ENCODE data around the gene TIMM44. TPM values are rescaled to one million over a fixed set of nuclear protein-coding genes. Genes with fewer than 3 reads are reported as not detected.

The TIMM44 gene
- total RNA-seq, 1 experiment from 2014 or later: 35.7 TPM

GRCh38 chr19:7915250-7916102 lies 28.0 kb downstream of the TIMM44 start:
- DNase-seq (ENCODE audit: low read depth): no peak

DNA sequence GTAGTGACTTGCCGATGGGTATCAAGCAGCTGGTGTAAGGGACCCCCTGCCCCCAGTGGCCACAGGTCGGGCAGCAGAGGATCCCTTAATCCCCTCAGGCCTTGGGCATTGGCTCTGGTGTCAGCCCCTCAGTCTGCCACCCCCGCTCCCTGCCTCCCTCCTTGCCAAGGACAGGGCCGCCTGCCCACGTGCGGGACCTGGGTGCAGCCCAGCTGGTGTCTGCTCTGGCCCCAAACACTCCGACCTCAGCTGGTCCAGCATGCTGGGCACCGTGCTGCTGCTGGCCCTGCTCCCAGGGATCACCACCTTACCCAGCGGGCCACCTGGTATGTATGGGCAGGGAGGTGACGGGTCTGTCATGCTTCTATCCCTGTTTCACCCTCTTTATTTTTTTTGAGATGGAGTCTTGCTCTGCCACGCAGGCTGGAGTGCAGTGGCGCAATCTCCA lies 28.8 kb downstream of the TIMM44 start, which contains the start of gene TGFBR3L:
TGFBR3L (plus strand) TSS at position 233 of the 448 bp plus-strand sequence.
- no peak for DNase-seq (ENCODE audit: low read depth)

DNA sequence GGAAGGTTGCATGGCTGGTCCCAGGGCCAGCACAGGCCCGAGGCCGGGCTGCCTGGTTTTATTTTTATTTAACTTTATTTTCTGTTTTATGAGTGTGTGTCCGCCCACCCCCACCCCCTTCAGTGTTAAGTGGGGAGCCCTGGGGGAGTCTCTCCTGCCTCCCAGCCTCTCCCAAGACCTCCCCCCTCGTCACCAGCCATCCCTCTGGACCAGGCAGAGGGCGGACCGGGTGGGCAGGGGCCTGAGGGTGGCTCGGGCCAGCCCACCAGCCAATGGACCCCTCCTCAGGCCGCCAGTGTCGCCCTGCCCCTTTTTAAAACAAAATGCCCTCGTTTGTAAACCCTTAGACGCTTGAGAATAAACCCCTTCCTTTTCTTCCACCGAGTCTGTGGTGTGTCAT lies 29.4 kb downstream of the TIMM44 start:
- no peak for DNase-seq (ENCODE audit: low read depth)

- DNase-seq (ENCODE audit: low read depth): no peak
Observed at GRCh38 chr19:7913652-7914051, 29.8 kb downstream of the TIMM44 start.

DNA sequence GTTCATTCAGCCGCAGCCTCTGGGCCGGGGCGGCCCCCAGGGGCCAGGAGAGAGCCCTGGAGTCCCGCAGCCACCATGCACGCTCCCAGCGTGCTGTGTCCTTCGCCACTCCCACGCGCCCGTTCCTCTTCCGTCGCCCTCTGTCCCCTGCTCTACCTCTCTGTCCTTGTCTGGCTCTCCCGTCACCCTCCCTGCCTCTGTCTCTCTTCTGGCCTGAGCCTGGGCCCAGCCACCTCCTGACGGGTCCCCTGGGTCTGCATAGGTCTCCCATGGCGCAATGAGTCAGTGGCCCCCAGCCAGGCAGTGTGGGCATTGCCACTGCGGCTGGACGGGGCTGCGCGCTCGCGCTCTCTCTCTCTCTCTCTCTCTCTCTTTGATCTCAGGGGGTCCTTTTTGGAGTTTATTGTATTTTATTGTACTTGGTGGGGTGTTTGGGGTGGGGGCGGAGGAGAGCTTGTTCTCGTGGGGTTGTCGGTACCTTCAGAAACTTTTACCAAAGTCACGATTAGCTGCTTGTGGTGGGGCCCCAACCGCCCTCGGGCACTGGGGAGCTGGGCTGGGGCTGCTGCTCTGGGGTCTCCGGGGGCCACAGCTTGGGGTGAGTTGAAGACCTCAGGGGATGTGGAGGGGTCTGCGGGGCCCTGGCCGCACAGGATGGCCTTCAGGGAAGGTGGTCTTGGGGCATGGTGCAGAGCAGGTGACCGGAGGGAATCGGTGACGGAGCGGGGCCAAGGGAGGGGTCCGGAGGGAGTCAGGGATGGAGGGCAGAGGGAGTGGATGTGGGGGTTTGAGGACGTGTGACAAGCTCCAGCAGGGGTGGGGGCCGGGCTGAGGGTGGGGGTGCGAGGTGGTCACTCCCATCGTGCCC lies 30.5 kb downstream of the TIMM44 start:
- DNase-seq (ENCODE audit: low read depth): no peak

- DNase-seq (ENCODE audit: low read depth): no peak
Observed at GRCh38 chr19:7912144-7912696, 31.2 kb downstream of the TIMM44 start.

- no peak for DNase-seq (ENCODE audit: low read depth)
Observed at GRCh38 chr19:7911508-7912143, 31.8 kb downstream of the TIMM44 start.

DNA sequence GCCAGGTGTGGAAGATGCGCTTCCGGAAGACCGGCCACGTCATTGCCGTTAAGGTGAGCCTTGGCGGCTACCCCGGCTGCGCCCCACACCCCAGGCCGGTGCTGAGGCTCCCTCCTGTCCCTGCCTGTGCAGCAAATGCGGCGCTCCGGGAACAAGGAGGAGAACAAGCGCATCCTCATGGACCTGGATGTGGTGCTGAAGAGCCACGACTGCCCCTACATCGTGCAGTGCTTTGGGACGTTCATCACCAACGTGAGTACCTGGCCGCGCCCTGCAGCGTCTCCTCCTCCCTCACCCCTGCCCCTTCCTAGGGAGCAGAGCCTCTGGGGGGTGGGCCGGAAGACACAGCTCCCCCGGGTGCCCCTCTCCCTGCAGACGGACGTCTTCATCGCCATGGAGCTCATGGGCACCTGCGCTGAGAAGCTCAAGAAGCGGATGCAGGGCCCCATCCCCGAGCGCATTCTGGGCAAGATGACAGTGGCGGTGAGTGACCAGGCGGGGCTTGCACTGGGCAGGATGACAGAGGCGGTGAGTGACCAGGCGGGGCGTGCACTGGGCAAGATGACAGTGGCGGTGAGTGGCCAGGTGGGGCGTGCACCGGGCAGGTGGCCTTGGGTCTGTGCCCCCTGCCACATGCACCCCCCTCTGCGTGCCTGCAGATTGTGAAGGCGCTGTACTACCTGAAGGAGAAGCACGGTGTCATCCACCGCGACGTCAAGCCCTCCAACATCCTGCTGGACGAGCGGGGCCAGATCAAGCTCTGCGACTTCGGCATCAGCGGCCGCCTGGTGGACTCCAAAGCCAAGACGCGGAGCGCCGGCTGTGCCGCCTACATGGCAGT lies 32.9 kb downstream of the TIMM44 start:
- DNase-seq (ENCODE audit: low read depth): no peak

DNA sequence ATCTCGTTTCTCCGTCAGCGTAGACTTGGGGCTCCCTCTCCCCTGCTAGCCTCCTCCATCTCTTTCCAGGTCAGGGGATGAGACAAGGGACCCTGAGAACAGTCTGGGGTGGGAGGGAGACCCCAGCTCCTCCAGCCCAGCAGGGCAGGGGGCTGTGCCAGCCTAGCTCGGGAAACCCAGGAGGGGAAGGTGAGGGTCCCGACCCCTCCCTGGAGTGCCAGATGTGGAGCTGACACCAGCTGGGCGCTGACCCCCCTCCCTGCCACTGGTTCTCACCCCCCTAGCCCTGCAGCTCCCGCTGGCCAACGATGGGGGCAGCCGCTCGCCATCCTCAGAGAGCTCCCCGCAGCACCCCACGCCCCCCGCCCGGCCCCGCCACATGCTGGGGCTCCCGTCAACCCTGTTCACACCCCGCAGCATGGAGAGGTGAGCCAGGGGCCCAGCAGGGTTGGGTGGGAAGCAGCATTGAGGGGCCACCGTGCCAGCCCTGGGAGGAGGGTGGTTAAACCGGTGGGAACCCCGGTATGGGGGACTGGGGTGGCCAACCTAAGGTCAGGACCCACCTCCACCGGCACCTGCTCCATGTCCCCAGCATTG lies 33.9 kb downstream of the TIMM44 start:
- DNase-seq (ENCODE audit: low read depth): no peak

GRCh38 chr19:7908742-7909461 lies 34.6 kb downstream of the TIMM44 start:
- no peak for DNase-seq (ENCODE audit: low read depth)

DNA sequence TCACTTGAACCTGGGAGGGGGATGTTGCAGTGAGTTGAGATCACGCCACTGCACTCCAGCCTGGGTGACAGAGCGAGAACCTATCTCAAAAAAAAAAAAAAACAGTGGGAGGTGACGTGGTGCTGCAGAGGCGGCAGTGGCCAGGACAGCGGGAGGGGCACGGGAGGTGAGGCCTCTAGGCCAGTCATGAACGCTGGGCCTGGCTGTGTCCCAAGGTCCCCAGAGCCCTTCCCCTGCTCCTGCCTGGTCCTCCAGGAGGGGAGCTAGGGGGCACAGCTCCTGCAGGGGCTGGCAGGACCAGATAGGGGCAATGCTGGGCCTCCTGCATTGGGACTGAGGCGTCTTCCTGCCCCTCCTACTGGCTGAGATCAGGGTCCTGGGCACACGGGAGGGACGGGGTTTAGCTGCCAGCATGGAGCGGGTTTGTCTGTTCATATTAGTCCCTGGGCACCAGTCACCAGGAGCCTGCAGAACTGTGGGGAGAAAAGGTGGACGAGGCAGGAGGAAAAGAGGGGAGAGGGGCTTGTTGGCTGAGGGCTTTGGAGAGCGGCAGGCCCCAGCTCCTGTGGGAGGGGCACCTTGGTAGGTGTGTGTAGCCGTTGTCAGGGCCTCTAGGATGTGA lies 35.3 kb downstream of the TIMM44 start:
- DNase-seq (ENCODE audit: low read depth): no peak

GRCh38 chr19:7907544-7907943 lies 35.9 kb downstream of the TIMM44 start:
- no peak for DNase-seq (ENCODE audit: low read depth)

DNA sequence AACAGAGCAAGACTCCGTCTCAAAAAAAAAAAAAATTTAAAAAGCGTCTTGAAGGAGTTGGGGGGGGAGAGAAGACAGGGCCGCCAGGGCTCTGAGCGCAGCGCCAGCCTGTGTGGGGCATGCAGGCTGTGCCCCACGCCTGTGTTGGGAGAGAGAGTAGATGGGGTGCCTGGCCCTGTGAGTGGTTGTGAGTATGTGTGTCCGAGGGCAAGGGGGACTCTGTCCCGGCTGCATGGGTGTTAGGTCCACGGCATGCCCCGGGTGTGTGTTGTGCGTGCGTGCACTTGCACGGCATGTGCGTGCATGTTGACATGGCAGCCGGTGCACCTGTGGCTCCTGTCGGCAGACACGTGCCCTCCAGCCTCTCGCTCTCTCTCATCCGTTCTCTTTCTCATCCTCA lies 36.3 kb downstream of the TIMM44 start:
- no peak for DNase-seq (ENCODE audit: low read depth)

DNA sequence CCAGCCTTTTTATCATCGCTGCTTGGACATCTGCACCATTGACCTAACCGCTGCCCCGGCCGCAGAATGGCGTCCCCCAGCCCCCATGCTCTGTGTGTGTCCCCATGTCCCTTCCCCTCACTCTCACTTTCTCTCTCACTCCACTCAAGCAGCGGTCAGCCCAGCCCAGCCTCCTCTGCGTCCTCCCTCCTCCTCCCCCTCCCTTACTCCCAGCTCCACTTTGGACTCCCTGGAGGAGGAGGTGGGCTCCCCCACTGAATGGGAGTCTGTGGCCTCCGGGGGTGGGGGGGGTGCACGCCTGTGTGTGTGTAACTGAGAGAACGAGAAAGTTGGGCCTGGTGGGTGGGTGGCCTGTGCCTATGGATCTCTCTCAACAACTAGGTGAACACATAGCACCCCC lies 37.6 kb downstream of the TIMM44 start:
- no peak for DNase-seq (ENCODE audit: low read depth)

GRCh38 chr19:7905268-7905667 lies 38.2 kb downstream of the TIMM44 start:
- no peak for DNase-seq (ENCODE audit: low read depth)

GRCh38 chr19:7904074-7905020 lies 39.1 kb downstream of the TIMM44 start:
- DNase-seq (ENCODE audit: low read depth): no peak

DNA sequence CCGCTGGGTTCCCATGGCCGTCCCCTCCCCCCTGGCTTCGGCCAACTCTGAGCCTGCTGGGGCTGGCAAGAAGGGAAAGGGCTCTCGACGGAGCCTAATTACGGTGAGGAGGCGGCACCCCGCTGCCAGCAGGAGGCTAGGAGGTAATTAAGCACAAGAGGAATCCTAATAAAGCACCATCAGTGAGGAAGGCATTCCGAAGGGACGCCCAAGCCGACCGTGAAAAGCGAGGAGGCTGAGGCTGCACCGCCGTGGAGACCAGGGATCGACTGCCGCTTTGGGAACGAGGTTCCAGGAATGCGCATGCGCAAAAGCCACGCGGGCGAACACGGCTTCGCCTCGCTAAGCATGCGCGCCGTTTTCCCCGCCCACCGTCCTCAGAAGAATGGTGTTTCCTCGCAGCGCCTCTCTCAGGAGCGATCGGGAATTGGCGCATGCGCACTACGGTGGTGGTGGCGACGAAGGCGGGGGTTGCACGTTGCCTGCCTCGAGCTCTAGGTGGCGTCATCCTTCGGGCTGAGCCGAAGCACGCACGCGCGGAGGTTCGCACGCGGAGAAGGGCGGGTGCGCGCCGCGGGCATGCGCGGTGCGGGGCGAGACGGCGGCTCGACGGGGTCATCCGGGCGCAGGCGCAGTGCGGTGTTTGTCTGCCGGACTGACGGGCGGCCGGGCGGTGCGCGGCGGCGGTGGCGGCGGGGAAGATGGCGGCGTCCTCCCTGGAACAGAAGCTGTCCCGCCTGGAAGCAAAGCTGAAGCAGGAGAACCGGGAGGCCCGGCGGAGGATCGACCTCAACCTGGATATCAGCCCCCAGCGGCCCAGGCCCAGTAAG lies 40.0 kb downstream of the TIMM44 start, which contains the start of gene MAP2K7:
MAP2K7 (plus strand) TSS at position 634 of the 830 bp plus-strand sequence; CDS start at position 702, 68 bp downstream.
- peak; percentile 97 for DNase-seq (ENCODE audit: low read depth)
